ENCODE results near the gene TMEM204. TPM values are rescaled to one million over a fixed set of nuclear protein-coding genes. Genes with fewer than 3 reads are reported as not detected.

The TMEM204 gene
- total RNA-seq, 1 experiment from 2014 or later, result not detected

- no peaks in the 10 kb centered on the region for H3F3A ChIP-seq (ENCODE audit: insufficient read depth, low read depth)
- intact Hi-C loops (cut with micrococcal nuclease; ENCODE audit: unreplicated experiment), result no loop called here
- no peaks in the 10 kb centered on the region; the same call in 1 of the 2 replicates for H4K20me1 ChIP-seq (ENCODE audit: insufficient read depth)
- H3K27me3 ChIP-seq (ENCODE audit: insufficient read depth, low read depth), result no peaks in the 10 kb centered on the region
- H3K4me1 ChIP-seq (replicated peaks; ENCODE audit: insufficient read depth), result no peaks in the 10 kb centered on the region
- no peak for DNase-seq
- no TSS peak for BruUV-seq (replicated peaks)
- no peaks in the 10 kb centered on the region for H3K9me2 ChIP-seq (ENCODE audit: insufficient read depth)
- CTCF ChIA-PET, result no interaction called here
- no peak overlapping the region for H2AFZ ChIP-seq
- H3K9me3 ChIP-seq (ENCODE audit: insufficient read depth, low read depth), result no peaks in the 10 kb centered on the region
- POLR2A ChIA-PET (ENCODE audit: unreplicated experiment), result no interaction called here
- no peak overlapping the region for H3K4me2 ChIP-seq
- H3K36me3 ChIP-seq (ENCODE audit: low read depth), result no peaks in the 10 kb centered on the region
- no peak overlapping the region for H3K27ac ChIP-seq
- no peak overlapping the region for H3K4me3 ChIP-seq
- peaks cover 6% of the 10 kb centered on the region for H3K79me2 ChIP-seq (ENCODE audit: low read depth)
- TF ChIP-seq CTCF (conservative IDR thresholded peaks at IDR 0.05) (no peak), EZH2 (IDR thresholded peaks at IDR 0.05; ENCODE audit: low read depth) (no peak)
Measured at GRCh38 chr16:1499756-1500464, 33.6 kb upstream of the TMEM204 start.

- no peaks in the 10 kb centered on the region for H3K9me2 ChIP-seq (ENCODE audit: insufficient read depth)
- intact Hi-C loops (cut with micrococcal nuclease; ENCODE audit: unreplicated experiment), result no loop called here
- ChIA-PET CTCF (no interaction called here), POLR2A (ENCODE audit: unreplicated experiment) (no interaction called here)
- no peaks in the 10 kb centered on the region for H3K9me3 ChIP-seq (ENCODE audit: insufficient read depth, low read depth)
- no peaks in the 10 kb centered on the region for H3F3A ChIP-seq (ENCODE audit: insufficient read depth, low read depth)
- no peak overlapping the region for H3K27ac ChIP-seq
- no peaks in the 10 kb centered on the region for H3K36me3 ChIP-seq (ENCODE audit: low read depth)
- TF ChIP-seq CTCF (conservative IDR thresholded peaks at IDR 0.05), result no peak
- no peak for TF ChIP-seq EZH2 (IDR thresholded peaks at IDR 0.05; ENCODE audit: low read depth)
- H4K20me1 ChIP-seq (ENCODE audit: insufficient read depth), result no peaks in the 10 kb centered on the region
- H3K27me3 ChIP-seq (ENCODE audit: insufficient read depth, low read depth), result no peaks in the 10 kb centered on the region
- H3K79me2 ChIP-seq (ENCODE audit: low read depth), result no peaks in the 10 kb centered on the region
- no TSS peak for BruUV-seq (replicated peaks)
- no peak overlapping the region for H3K4me3 ChIP-seq
- H2AFZ ChIP-seq, result no peak overlapping the region
- H3K4me2 ChIP-seq, result no peak overlapping the region
- no peaks in the 10 kb centered on the region for H3K4me1 ChIP-seq (replicated peaks; ENCODE audit: insufficient read depth)
- DNase-seq, result no peak
Measured at GRCh38 chr16:1500465-1501150, 32.9 kb upstream of the TMEM204 start.

GRCh38 chr16:1501630-1502029 lies 31.8 kb upstream of the TMEM204 start:
- Histone ChIP-seq H3K4me1 (replicated peaks; ENCODE audit: insufficient read depth) (no peaks in the 10 kb centered on the region), H3K27me3 (ENCODE audit: insufficient read depth, low read depth) (no peaks in the 10 kb centered on the region), H2AFZ (no peak overlapping the region), H3K36me3 (ENCODE audit: low read depth) (no peaks in the 10 kb centered on the region), H3K27ac (no peak overlapping the region), H3K79me2 (ENCODE audit: low read depth) (no peaks in the 10 kb centered on the region), H3K4me2 (no peak overlapping the region), H3K9me3 (ENCODE audit: insufficient read depth, low read depth) (no peaks in the 10 kb centered on the region), H3K9me2 (ENCODE audit: insufficient read depth) (no peaks in the 10 kb centered on the region), H4K20me1 (ENCODE audit: insufficient read depth) (no peaks in the 10 kb centered on the region), H3F3A (ENCODE audit: insufficient read depth, low read depth) (no peaks in the 10 kb centered on the region), H3K4me3 (no peak overlapping the region)
- ChIA-PET CTCF (interaction anchor here (0.6 kb wide), 1 partner anchor 93 kb away, joined by 8 read pairs; no protein-coding TSS in a partner anchor), POLR2A (ENCODE audit: unreplicated experiment) (no interaction called here)
- no TSS peak for BruUV-seq (replicated peaks)
- no peak for DNase-seq
- TF ChIP-seq EZH2 (IDR thresholded peaks at IDR 0.05; ENCODE audit: low read depth) (no peak), CTCF (conservative IDR thresholded peaks at IDR 0.05) (no peak)
- intact Hi-C loops (cut with micrococcal nuclease; ENCODE audit: unreplicated experiment), result no loop called here

Measured in PC-9 (cell line).